Parathyroid adenoma (tissue), 2 donors: ENCODE data around the gene DDX10.

Experiments
- H2AFZ ChIP-seq: fragments of 300-600 bp; sonication (generic); one replicate; pipeline ENCODE4 v1.7.0; 2017; ENCODE audit warnings: antibody characterized with exemption, mild to moderate bottlenecking
- H3K27ac ChIP-seq: fragments of 300-600 bp; sonication (generic); one replicate; pipeline ENCODE4 v1.7.0; 2017
- H3K27me3 ChIP-seq: fragments of 300-600 bp; sonication (generic); one replicate; pipeline ENCODE4 v1.7.0; 2017; ENCODE audit warnings: low read length; ENCODE audit not compliant: control insufficient read depth, insufficient read depth
- H3K36me3 ChIP-seq: fragments of 300-600 bp; sonication (generic); one replicate; pipeline ENCODE4 v1.7.0; 2017; ENCODE audit warnings: low read length; ENCODE audit not compliant: control insufficient read depth, insufficient read depth
- H3K4me1 ChIP-seq: fragments of 300-600 bp; sonication (generic); one replicate; pipeline ENCODE4 v1.7.0; 2017; ENCODE audit warnings: control low read depth
- H3K4me2 ChIP-seq: fragments of 300-600 bp; sonication (generic); one replicate; pipeline ENCODE4 v1.7.0; 2017; ENCODE audit warnings: low read length
- H3K4me3 ChIP-seq: fragments of 300-600 bp; sonication (generic); one replicate; pipeline ENCODE4 v1.7.0; 2017; ENCODE audit warnings: low read depth, low read length
- H3K79me2 ChIP-seq: fragments of 300-600 bp; sonication (generic); one replicate; pipeline ENCODE4 v1.7.0; 2017; ENCODE audit warnings: control low read depth
- H3K9ac ChIP-seq: fragments of 300-600 bp; sonication (generic); one replicate; pipeline ENCODE4 v1.7.0; 2017; ENCODE audit warnings: mild to moderate bottlenecking
- H3K9me3 ChIP-seq: fragments of 300-600 bp; sonication (generic); one replicate; pipeline ENCODE4 v1.7.0; 2017; ENCODE audit warnings: low read length; ENCODE audit not compliant: control insufficient read depth
- TF ChIP-seq, protein P1 (sequence below): fragments of 300-600 bp; sonication (generic); IDR thresholded peaks from one replicate; pipeline ENCODE4 v1.7.0; 2017; ENCODE audit warnings: antibody characterized with exemption, mild to moderate bottlenecking
- donor health status: primary hyperparathyroidism.

DDX10 gene

DNA sequence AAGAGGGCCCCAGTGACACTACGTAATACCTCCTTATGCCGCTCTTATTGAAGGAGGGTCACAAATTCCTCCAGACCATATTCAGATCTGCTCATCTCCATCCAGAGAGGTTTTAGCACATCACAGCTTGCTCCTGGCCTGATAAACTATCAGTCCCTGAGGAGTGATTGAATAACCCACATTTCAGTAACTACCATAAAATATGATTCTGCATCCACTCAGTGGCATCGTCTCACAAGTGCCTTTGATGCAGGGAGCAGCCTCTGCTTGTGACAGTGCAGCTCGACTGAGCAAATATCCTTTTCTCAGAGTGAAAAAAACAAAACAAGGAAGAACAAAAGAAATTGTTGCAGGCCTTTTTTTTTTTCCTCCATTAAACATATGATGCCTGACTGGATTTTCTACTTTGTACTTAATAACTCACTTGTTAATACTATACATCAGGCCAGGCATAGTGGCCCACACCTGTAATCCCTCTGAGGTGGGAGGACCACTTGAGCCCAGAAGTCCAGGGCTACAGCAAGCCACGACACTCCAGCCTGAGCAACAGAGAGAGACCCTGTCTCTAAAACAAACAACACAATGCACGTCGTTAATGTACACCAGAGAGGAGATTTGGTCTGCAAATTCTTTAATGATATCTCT lies 64.5 kb downstream of the DDX10 start:
- TF ChIP-seq, protein P1, sequence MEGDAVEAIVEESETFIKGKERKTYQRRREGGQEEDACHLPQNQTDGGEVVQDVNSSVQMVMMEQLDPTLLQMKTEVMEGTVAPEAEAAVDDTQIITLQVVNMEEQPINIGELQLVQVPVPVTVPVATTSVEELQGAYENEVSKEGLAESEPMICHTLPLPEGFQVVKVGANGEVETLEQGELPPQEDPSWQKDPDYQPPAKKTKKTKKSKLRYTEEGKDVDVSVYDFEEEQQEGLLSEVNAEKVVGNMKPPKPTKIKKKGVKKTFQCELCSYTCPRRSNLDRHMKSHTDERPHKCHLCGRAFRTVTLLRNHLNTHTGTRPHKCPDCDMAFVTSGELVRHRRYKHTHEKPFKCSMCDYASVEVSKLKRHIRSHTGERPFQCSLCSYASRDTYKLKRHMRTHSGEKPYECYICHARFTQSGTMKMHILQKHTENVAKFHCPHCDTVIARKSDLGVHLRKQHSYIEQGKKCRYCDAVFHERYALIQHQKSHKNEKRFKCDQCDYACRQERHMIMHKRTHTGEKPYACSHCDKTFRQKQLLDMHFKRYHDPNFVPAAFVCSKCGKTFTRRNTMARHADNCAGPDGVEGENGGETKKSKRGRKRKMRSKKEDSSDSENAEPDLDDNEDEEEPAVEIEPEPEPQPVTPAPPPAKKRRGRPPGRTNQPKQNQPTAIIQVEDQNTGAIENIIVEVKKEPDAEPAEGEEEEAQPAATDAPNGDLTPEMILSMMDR: no peak

DNA sequence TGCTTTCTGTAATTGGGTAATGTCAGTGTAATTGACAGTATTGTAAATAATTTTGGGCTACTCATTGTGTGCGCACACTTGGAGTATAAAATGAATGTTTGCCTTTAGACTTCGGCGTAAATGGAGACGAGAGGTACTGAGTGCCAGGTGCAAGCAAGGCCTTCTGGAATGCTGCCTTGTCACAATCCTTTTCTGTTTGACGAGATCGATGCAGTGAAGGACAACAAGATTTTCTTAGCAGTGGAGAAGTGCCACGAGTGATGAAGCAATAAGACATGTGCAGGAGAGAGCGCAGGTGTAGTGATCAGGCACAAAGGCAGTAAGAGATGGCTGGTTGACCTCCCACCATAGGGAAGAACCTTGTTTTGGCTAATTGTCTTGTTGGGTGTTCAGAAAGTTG lies 67.5 kb downstream of the DDX10 start:
- no peak overlapping the region for H3K4me3 ChIP-seq
- H3K79me2 ChIP-seq: no peaks in the 10 kb centered on the region
- no peaks in the 10 kb centered on the region for H3K27me3 ChIP-seq
- no peak overlapping the region for H3K4me2 ChIP-seq
- H3K4me1 ChIP-seq: no peaks in the 10 kb centered on the region
- H3K27ac ChIP-seq: no peak overlapping the region
- no peaks in the 10 kb centered on the region for H3K9me3 ChIP-seq
- no peaks in the 10 kb centered on the region for H3K36me3 ChIP-seq
- TF ChIP-seq, protein P1: no peak
- H2AFZ ChIP-seq: no peak overlapping the region
- no peak overlapping the region for H3K9ac ChIP-seq

More for the DNA sequence above, 64.5 kb downstream of the DDX10 start:
- no peaks in the 10 kb centered on the region for H3K36me3 ChIP-seq
- H3K4me2 ChIP-seq: no peak overlapping the region
- no peak overlapping the region for H3K9ac ChIP-seq
- H3K79me2 ChIP-seq: no peaks in the 10 kb centered on the region
- H3K9me3 ChIP-seq: no peaks in the 10 kb centered on the region
- H3K4me3 ChIP-seq: no peak overlapping the region
- no peaks in the 10 kb centered on the region for H3K4me1 ChIP-seq
- H3K27ac ChIP-seq: no peak overlapping the region
- H2AFZ ChIP-seq: no peak overlapping the region
- no peaks in the 10 kb centered on the region for H3K27me3 ChIP-seq

DNA sequence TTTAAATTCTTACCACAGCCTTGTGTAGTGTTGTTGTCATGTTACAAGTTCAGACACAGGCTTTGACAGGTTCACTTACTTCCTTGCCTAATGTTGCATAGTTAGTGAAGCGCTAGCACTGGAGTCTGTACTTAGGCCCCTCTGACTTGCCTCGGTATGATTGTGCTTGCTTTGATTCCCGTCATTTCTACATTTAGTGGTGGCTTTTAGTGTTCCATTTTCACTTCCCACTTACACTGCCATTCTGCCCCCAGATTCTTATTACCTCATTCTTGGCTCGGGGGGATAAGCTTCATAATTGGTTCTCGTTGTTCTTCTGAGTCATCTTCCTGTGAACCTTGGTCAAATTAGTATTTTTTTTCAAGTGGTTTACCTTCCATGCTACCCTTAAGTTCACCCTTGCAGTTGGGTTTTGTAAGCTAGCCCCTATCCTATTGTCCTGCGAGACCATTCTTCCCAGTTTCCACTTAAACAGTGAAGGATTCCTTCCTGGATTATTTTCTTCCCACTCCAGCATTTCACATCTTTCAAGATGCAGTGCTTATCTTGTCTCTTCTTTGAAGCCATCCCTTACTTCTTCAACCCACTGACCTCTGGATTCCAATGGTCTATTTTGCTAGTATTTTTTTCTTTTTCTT lies 68.7 kb downstream of the DDX10 start:
- Histone ChIP-seq H3K79me2 (no peaks in the 10 kb centered on the region), H3K27me3 (no peaks in the 10 kb centered on the region), H2AFZ (no peak overlapping the region), H3K4me3 (no peak overlapping the region), H3K27ac (no peak overlapping the region), H3K4me2 (no peak overlapping the region), H3K4me1 (no peaks in the 10 kb centered on the region), H3K9ac (no peak overlapping the region), H3K9me3 (no peaks in the 10 kb centered on the region), H3K36me3 (no peaks in the 10 kb centered on the region)
- TF ChIP-seq, protein P1: no peak

DNA sequence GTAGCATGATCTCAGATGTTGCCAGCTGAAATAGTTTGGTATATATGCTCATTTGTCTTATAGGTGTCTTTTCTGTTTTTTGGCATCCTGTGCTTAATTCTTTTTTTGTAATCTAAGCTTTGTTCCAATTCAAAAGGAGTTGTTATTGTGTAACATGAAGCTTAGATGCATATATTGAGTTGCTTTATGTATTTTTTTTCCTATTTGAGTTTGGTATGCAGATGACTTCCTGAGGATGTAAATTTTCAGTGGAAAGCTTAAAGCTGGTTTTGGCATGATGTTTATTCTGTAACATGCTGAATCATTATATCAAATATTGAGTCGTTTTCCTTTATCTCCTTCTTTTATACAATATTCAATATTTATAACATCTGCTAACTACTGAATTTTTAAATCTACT lies 69.4 kb downstream of the DDX10 start:
- H2AFZ ChIP-seq: no peak overlapping the region
- TF ChIP-seq, protein P1: no peak
- H3K79me2 ChIP-seq: peaks cover 3% of the 10 kb centered on the region
- no peaks in the 10 kb centered on the region for H3K36me3 ChIP-seq
- no peak overlapping the region for H3K4me3 ChIP-seq
- H3K4me1 ChIP-seq: no peaks in the 10 kb centered on the region
- H3K4me2 ChIP-seq: no peak overlapping the region
- no peaks in the 10 kb centered on the region for H3K9me3 ChIP-seq
- H3K9ac ChIP-seq: no peak overlapping the region
- H3K27ac ChIP-seq: no peak overlapping the region
- H3K27me3 ChIP-seq: no peaks in the 10 kb centered on the region
